HepG2 (cell line): Measurements from ENCODE around the gene OFD1. TPM values are rescaled to one million over a fixed set of nuclear protein-coding genes. Genes with fewer than 3 reads are reported as not detected.

Experiments used
- CCAR2 ChIP-seq: fragments of 200-400 bp; formaldehyde crosslinking; optimal IDR thresholded peaks from 2 replicates; pipeline ENCODE3; 2018; ENCODE audit warnings: low read depth, mild to moderate bottlenecking, low read length, moderate library complexity
- HNF4G ChIP-seq, 2 experiments: sonication (generic) in 1 of 2; formaldehyde crosslinking in 1 of 2; IDR thresholded peaks; 2 replicates each; pipeline versions ENCODE4 v1.4.0 to v1.6.1; 2011 to 2020; ENCODE audit warnings: borderline replicate concordance in 2 of 2, low read depth in 2 of 2, mild to moderate bottlenecking in 2 of 2, low read length in 1 of 2, missing genetic modification reagents in 1 of 2, moderate library complexity in 1 of 2
- HNRNPLL ChIP-seq: fragments of 200-400 bp; formaldehyde crosslinking; IDR thresholded peaks from 2 replicates; pipeline ENCODE4 v1.6.1; 2017; ENCODE audit warnings: mild to moderate bottlenecking, low read depth, low read length; ENCODE audit not compliant: poor library complexity, severe bottlenecking
- HOXA3 ChIP-seq: sonication (generic); formaldehyde crosslinking; IDR thresholded peaks from 2 replicates; pipeline ENCODE4 v1.5.0; 2020; ENCODE audit warnings: missing genetic modification reagents
- MED13 ChIP-seq: sonication (generic); formaldehyde crosslinking; IDR thresholded peaks from 2 replicates; pipeline ENCODE4 v1.5.0; 2020; ENCODE audit warnings: missing genetic modification reagents
- MLLT10 ChIP-seq: sonication (generic); formaldehyde crosslinking; IDR thresholded peaks from 2 replicates; pipeline ENCODE4 v1.4.0; 2020; ENCODE audit warnings: missing genetic modification reagents
- MNT ChIP-seq: fragments of 450-650 bp; IDR thresholded peaks from 2 replicates; pipeline ENCODE4 v1.6.1; 2016
- ZNF33B ChIP-seq: sonication (generic); formaldehyde crosslinking; IDR thresholded peaks from 2 replicates; pipeline ENCODE4 v1.5.1; 2020; ENCODE audit warnings: mild to moderate bottlenecking, missing genetic modification reagents
- ZNF510 ChIP-seq: sonication (generic); formaldehyde crosslinking; IDR thresholded peaks from 2 replicates; pipeline ENCODE4 v1.4.0; 2020; ENCODE audit warnings: low read depth, mild to moderate bottlenecking, missing genetic modification reagents
- ZNF609 ChIP-seq: sonication (generic); formaldehyde crosslinking; IDR thresholded peaks from 2 replicates; pipeline ENCODE4 v1.4.0; 2020; ENCODE audit warnings: mild to moderate bottlenecking, missing genetic modification reagents, borderline replicate concordance
- polyA plus RNA-seq, 8 experiments: library from polyadenylated mRNA; depleted of rRNA in 3 of 8; stranded (reverse) in 7 of 8; unstranded in 1 of 8; fragments of >200 nt; fragmentation: Illumina TruSeq in 4 of 8; extraction: Trizol in 4 of 8; gene quantifications; 2 replicates each; pipeline versions ENCODE4 v1.2.1 to v1.2.3, GENCODE V29; 2011 to 2016; ENCODE audit warnings: low read depth in 4 of 8, missing spikeins in 1 of 8, mixed read lengths in 1 of 8; ENCODE audit not compliant: insufficient read depth in 1 of 8
- total RNA-seq, 5 experiments: library from RNA; depleted of rRNA; stranded (reverse); fragments of >200 nt; fragmentation: Illumina TruSeq; extraction: Trizol; gene quantifications; 2 replicates each; pipeline ENCODE4 v1.2.3, GENCODE V29; 2016; ENCODE audit warnings: low read depth in 1 of 5
- TF ChIP-seq, protein P1 (sequence below), 2 experiments: sonication (generic) in 1 of 2; formaldehyde crosslinking in 1 of 2; IDR thresholded peaks; 2 replicates each; pipeline versions ENCODE4 v1.6.1 to v1.9.0; 2014 to 2022; ENCODE audit warnings: antibody characterized with exemption in 1 of 2, borderline replicate concordance in 1 of 2, inconsistent platforms in 1 of 2, low read depth in 1 of 2, missing genetic modification reagents in 1 of 2
- TF ChIP-seq, protein P2 (sequence below): IDR thresholded peaks from 2 replicates; pipeline ENCODE4 v1.6.1; 2018; ENCODE audit warnings: missing genetic modification reagents

Gene OFD1
- total and polyA plus RNA-seq, 2 of the 13 experiments (the other 11 are each of a cell fraction or from before 2014, with no cell fraction given), result 14.9 to 16.4 TPM

DNA sequence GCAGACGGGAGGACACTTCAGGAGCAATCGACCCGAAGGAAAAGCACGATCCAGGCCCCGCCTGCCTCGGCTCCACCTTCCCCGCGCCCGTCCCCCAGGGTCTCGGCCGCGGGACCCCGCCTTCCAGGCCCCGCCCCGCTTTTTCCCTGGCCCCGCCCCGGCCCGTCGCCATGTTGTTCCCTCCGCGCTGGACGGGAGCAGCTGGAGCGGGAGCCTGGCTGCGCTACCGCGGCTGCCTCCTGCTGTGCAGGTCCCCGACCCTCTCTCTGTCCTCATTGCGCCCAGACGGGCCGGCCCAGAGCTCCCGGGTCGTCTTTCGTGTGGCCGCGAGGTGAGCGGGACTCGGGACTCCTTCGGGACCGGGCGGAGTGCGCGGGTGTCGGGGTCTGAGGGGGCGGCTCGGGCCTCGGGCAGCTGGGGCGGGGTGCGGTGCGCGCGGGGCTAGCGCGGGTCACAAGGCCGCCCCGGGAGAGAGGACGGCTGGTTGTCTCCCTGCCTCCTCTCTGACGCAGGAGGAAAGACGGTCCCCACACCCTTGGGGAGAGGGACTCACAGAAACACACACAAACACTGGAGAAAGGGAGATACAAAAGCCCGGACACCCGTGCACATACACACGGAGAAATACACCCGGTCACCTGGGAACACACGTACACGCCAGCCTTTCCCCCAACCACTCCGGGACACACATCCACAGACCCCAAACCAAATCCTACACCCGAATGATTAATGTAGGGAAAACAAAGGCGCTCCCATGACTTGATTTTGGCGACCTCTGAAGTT lies 45.4 kb upstream of the OFD1 start, which contains the start of gene RAB9A (continued):
- TF ChIP-seq, protein P1, sequence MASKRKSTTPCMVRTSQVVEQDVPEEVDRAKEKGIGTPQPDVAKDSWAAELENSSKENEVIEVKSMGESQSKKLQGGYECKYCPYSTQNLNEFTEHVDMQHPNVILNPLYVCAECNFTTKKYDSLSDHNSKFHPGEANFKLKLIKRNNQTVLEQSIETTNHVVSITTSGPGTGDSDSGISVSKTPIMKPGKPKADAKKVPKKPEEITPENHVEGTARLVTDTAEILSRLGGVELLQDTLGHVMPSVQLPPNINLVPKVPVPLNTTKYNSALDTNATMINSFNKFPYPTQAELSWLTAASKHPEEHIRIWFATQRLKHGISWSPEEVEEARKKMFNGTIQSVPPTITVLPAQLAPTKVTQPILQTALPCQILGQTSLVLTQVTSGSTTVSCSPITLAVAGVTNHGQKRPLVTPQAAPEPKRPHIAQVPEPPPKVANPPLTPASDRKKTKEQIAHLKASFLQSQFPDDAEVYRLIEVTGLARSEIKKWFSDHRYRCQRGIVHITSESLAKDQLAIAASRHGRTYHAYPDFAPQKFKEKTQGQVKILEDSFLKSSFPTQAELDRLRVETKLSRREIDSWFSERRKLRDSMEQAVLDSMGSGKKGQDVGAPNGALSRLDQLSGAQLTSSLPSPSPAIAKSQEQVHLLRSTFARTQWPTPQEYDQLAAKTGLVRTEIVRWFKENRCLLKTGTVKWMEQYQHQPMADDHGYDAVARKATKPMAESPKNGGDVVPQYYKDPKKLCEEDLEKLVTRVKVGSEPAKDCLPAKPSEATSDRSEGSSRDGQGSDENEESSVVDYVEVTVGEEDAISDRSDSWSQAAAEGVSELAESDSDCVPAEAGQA (IDR thresholded peaks at IDR 0.05; ENCODE audit: low read depth), result 0 out of 2 replicates have a peak, but pooled peaks have one; percentile 15
- TF ChIP-seq, protein P1 (CRISPR knock-in tag; IDR thresholded peaks at IDR 0.05; ENCODE audit: borderline replicate concordance), result no peak
- no peak for TF ChIP-seq MNT
- TF ChIP-seq, protein P2, sequence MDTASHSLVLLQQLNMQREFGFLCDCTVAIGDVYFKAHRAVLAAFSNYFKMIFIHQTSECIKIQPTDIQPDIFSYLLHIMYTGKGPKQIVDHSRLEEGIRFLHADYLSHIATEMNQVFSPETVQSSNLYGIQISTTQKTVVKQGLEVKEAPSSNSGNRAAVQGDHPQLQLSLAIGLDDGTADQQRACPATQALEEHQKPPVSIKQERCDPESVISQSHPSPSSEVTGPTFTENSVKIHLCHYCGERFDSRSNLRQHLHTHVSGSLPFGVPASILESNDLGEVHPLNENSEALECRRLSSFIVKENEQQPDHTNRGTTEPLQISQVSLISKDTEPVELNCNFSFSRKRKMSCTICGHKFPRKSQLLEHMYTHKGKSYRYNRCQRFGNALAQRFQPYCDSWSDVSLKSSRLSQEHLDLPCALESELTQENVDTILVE, result no peak
- no peak for TF ChIP-seq MED13
- no peak for TF ChIP-seq ZNF609 (CRISPR knock-in tag)
- no peak for TF ChIP-seq HNF4G (IDR thresholded peaks at IDR 0.05; ENCODE audit: borderline replicate concordance, low read depth, low read length)
- no peak for TF ChIP-seq HNF4G (CRISPR knock-in tag; IDR thresholded peaks at IDR 0.05; ENCODE audit: borderline replicate concordance, low read depth)
- no peak for TF ChIP-seq CCAR2
- no peak for TF ChIP-seq ZNF33B (CRISPR knock-in tag)
- TF ChIP-seq ZNF510, result no peak
- no peak for TF ChIP-seq MLLT10
- peak; percentile 80 for TF ChIP-seq HOXA3 (CRISPR knock-in tag)
- TF ChIP-seq HNRNPLL, result peak; percentile 25
